A549 (cell line): Measurements from ENCODE around the gene APOD. TPM values are rescaled to one million over a fixed set of nuclear protein-coding genes. Genes with fewer than 3 reads are reported as not detected.
A peak's percentile ranks its signal among the peaks of the same experiment; 100 is the strongest.

ENCODE experiments used
- ATAC-seq, 2 experiments: fragments of 200-7000 bp in 1 of 2; fragments of >200 bp in 1 of 2; cut with Nextera tagmentation in 1 of 2; cut with Tn5 transposase in 1 of 2; 3 replicates each; pipeline versions ENCODE4 v1.8.0 to v1.9.1; 2018 to 2020; ENCODE audit warnings: mild to moderate bottlenecking in 1 of 2, moderate library complexity in 1 of 2
- CTCF ChIA-PET: fragments of 300-600 bp; sonication (Branson Sonifier 250); formaldehyde crosslinking; extraction: SDS; loops from one replicate; lab custom pipeline; 2021; ENCODE audit warnings: antibody characterized with exemption, inconsistent platforms; lab: Yijun Ruan, JAX
- POLR2A ChIA-PET: fragments of 350-600 bp; formaldehyde crosslinking; extraction: SDS; loops from one replicate; lab custom pipeline; 2021; ENCODE audit warnings: antibody characterized with exemption, inconsistent platforms; lab: Yijun Ruan, JAX
- DNase-seq, 2 experiments: peaks; one replicate each; pipeline versions ENCODE4 v3.0.0 to v3.0.0-alpha.2; 2011 to 2016; ENCODE audit warnings: low read depth in 1 of 2, low spot score in 1 of 2
- FAIRE-seq: peaks from 2 replicates; lab custom pipeline; 2011; peaks lifted over from hg19 to GRCh38; lab: Jason Lieb, UNC
- H3K27ac ChIP-seq, 2 experiments: fragments of >200 bp; sonication (Bioruptor Twin); formaldehyde crosslinking; 3 replicates each; pipeline ENCODE4 v1.5.1; 2016 to 2017
- H3K4me1 ChIP-seq: fragments of >200 bp; sonication (Bioruptor Twin); formaldehyde crosslinking; 3 replicates; pipeline ENCODE4 v1.6.1; 2016
- H3K4me2 ChIP-seq: fragments of >200 bp; sonication (Bioruptor Twin); formaldehyde crosslinking; 3 replicates; pipeline ENCODE4 v1.6.1; 2016
- H3K4me3 ChIP-seq: fragments of >200 bp; sonication (Bioruptor Twin); formaldehyde crosslinking; 3 replicates; pipeline ENCODE4 v1.5.1; 2016
- H3K9me3 ChIP-seq: fragments of >200 bp; sonication (Bioruptor Twin); formaldehyde crosslinking; 3 replicates; pipeline ENCODE4 v1.6.1; 2016
- ATOH8 ChIP-seq: fragments of 250-450 bp; sonication (Bioruptor Pico); IDR thresholded peaks from 2 replicates; pipeline ENCODE4 v1.5.0; 2020; ENCODE audit warnings: low read depth, mild to moderate bottlenecking, moderate library complexity
- CBX2 ChIP-seq: fragments of 200-600 bp; sonication (generic); IDR thresholded peaks from 2 replicates; pipeline ENCODE4 v1.6.1; 2016; ENCODE audit warnings: low read depth, mild to moderate bottlenecking, borderline replicate concordance
- CEBPB ChIP-seq, 2 experiments: fragments of >200 bp in 1 of 2; sonication (Bioruptor Twin) in 1 of 2; formaldehyde crosslinking in 1 of 2; IDR thresholded peaks; 2 replicates each; pipeline ENCODE4 v1.6.1; 2012 to 2016
- FOSB ChIP-seq: fragments of 250-450 bp; sonication (Bioruptor Pico); IDR thresholded peaks from 2 replicates; pipeline ENCODE4 v1.5.0; 2020; ENCODE audit warnings: mild to moderate bottlenecking, moderate library complexity
- HDAC2 ChIP-seq: fragments of 200-600 bp; sonication (generic); IDR thresholded peaks from 2 replicates; pipeline ENCODE4 v1.6.1; 2016
- JUNB ChIP-seq: fragments of >200 bp; sonication (Bioruptor Twin); formaldehyde crosslinking; IDR thresholded peaks from 2 replicates; pipeline ENCODE4 v1.6.1; 2016
- MAX ChIP-seq: IDR thresholded peaks from 2 replicates; pipeline ENCODE4 v1.6.1; 2012
- MYC ChIP-seq: IDR thresholded peaks from 2 replicates; pipeline ENCODE4 v1.6.1; 2012; ENCODE audit warnings: mild to moderate bottlenecking, inconsistent platforms, low read length, improper control_type of control experiment, borderline replicate concordance
- NFE2L2 ChIP-seq: fragments of 150-350 bp; conservative IDR thresholded peaks from 2 replicates; pipeline ENCODE4 v1.6.1; 2014; ENCODE audit warnings: low read length
- NR3C1 ChIP-seq: fragments of >200 bp; sonication (Bioruptor Twin); formaldehyde crosslinking; IDR thresholded peaks from 3 replicates; pipeline ENCODE4 v1.6.1; 2017
- PBX3 ChIP-seq: IDR thresholded peaks from 2 replicates; pipeline ENCODE4 v1.6.1; 2012
- POLR2AphosphoS2 ChIP-seq: conservative IDR thresholded peaks from 2 replicates; pipeline ENCODE4 v1.6.1; 2012; ENCODE audit warnings: low read length, improper control_type of control experiment, inconsistent platforms
- RAD21 ChIP-seq, 2 experiments: fragments of >200 bp in 1 of 2; sonication (Bioruptor Twin) in 1 of 2; formaldehyde crosslinking in 1 of 2; IDR thresholded peaks in 1 of 2; conservative IDR thresholded peaks in 1 of 2; 2 replicates in 1 of 2; 3 replicates in 1 of 2; pipeline ENCODE4 v1.6.1; 2012 to 2018; ENCODE audit warnings: inconsistent platforms in 1 of 2
- RCOR1 ChIP-seq: fragments of 150-350 bp; IDR thresholded peaks from 2 replicates; pipeline ENCODE4 v1.6.1; 2014; ENCODE audit warnings: antibody characterized with exemption, low read length, low read depth
- RNF2 ChIP-seq: fragments of 200-600 bp; sonication (generic); IDR thresholded peaks from 2 replicates; pipeline ENCODE4 v1.6.1; 2016; ENCODE audit warnings: low read depth, mild to moderate bottlenecking, antibody characterized with exemption, moderate library complexity, borderline replicate concordance
- SREBF2 ChIP-seq: fragments of 450-650 bp; IDR thresholded peaks from 2 replicates; pipeline ENCODE4 v1.6.1; 2014; ENCODE audit warnings: mild to moderate bottlenecking, moderate library complexity
- TP53 ChIP-seq: fragments of 250-450 bp; sonication (Bioruptor Pico); IDR thresholded peaks from 2 replicates; pipeline ENCODE4 v1.5.0; 2021; ENCODE audit warnings: mild to moderate bottlenecking, moderate library complexity
- USF2 ChIP-seq: fragments of 450-650 bp; IDR thresholded peaks from 2 replicates; pipeline ENCODE4 v1.6.1; 2014; ENCODE audit warnings: antibody characterized with exemption
- ZNF302 ChIP-seq: fragments of 250-450 bp; sonication (Bioruptor Pico); IDR thresholded peaks from 2 replicates; pipeline ENCODE4 v1.9.0; 2021; ENCODE audit warnings: inconsistent platforms, mild to moderate bottlenecking, moderate library complexity
- WGBS: methylation state at CpG from one replicate; pipeline ENCODE4 v1.1.6; 2017; ENCODE audit errors: missing lambda C conversion rate; 5-methylcytosine and 5-hydroxymethylcytosine counted together
- polyA plus RNA-seq, 4 experiments: library from polyadenylated mRNA; depleted of rRNA in 3 of 4; stranded (reverse); fragments of >200 nt; fragmentation: RNase III in 1 of 4; extraction: RNeasy Plus Mini Kit Qiagen cat#74134 plus additional on column Dnase treatment in 1 of 4; gene quantifications; 2 replicates in 3 of 4; 3 replicates in 1 of 4; pipeline ENCODE4 v1.2.3, GENCODE V29; 2011 to 2017

Gene APOD
- polyA plus RNA-seq, 2 of the 4 experiments (the other 2 are of a cell fraction) = 0.15 to 2.8 TPM

- FAIRE-seq = no peak
- Histone ChIP-seq H3K27ac (no peak overlapping the region), H3K4me1 (0 out of 3 replicates have a peak, but pooled peaks cover 3% of the 10 kb centered on the region), H3K4me2 (no peak overlapping the region), H3K9me3 (no peaks in the 10 kb centered on the region), H3K4me3 (no peak overlapping the region)
- ATAC-seq = peak in 1 of 2 experiments; percentile 55; a peak in 2 of 6 replicates
- WGBS = 52% methylated on average over 6 of the region's 6 CpGs
- ChIA-PET CTCF (interaction anchor here (1.2 kb wide), 1 partner anchor 17 kb away, joined by 3 read pairs; the partner anchor contains the start of gene APOD), POLR2A (no interaction called here)
- no peak for DNase-seq
- no peak for TF ChIP-seq TP53 (CRISPR knock-in tag)
These were observed 16.9 kb downstream of the APOD start for GRCh38 chr3:195566797-195567196.

- Histone ChIP-seq H3K4me3 (no peak overlapping the region), H3K4me1 (0 out of 3 replicates have a peak, but pooled peaks cover 3% of the 10 kb centered on the region), H3K9me3 (no peaks in the 10 kb centered on the region), H3K4me2 (no peak overlapping the region), H3K27ac (no peak overlapping the region)
- ChIA-PET CTCF (interaction anchor here (1.3 kb wide), 1 partner anchor 294 kb away, joined by 3 read pairs; the partner anchor contains the start of gene XXYLT1), POLR2A (no interaction called here)
- no peak for FAIRE-seq
- DNase-seq = no peak
- whole genome bisulfite sequencing = 80% methylated on average over 7 of the region's 7 CpGs
- no peak for ATAC-seq
- TF ChIP-seq FOSB (no peak), CBX2 (no peak), ZNF302 (CRISPR knock-in tag) (no peak), SREBF2 (no peak), RCOR1 (no peak), USF2 (no peak), POLR2AphosphoS2 (no peak), JUNB (no peak), ATOH8 (CRISPR knock-in tag) (no peak), MYC (no peak), RNF2 (no peak), NR3C1 (no peak), HDAC2 (no peak), RAD21 (conservative IDR thresholded peaks at IDR 0.05 in 1 of 2, IDR thresholded peaks at IDR 0.05 in 1 of 2) (no peak), CEBPB (IDR thresholded peaks at IDR 0.05) (no peak), PBX3 (no peak), NFE2L2 (no peak)
These were observed 18.0 kb downstream of the APOD start for GRCh38 chr3:195565716-195566115.

DNA sequence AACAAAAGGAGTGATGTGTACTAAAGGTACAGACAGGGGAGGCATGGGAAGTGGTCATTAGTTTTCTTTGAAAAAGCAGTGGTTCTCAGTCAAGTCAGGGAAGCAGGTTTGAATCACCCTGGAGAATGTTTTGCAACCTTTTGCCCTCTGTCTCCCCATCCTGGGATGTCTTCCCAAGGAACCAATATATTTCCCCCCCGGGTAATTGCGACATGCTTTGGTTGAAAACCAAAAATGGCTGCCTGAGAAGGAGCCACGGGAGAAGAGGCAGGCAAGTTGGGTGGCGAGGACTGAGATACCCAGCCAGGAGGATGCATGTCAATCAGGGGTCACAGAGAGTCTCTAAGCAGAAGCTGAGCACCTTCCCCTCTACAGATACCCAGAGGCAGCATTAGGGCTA lies 20.4 kb downstream of the APOD start:
- ChIA-PET CTCF (no interaction called here), POLR2A (no interaction called here)
- no peak for FAIRE-seq

More for the DNA sequence above, 20.4 kb downstream of the APOD start:
- Histone ChIP-seq H3K9me3 (no peaks in the 10 kb centered on the region), H3K4me2 (no peak overlapping the region), H3K4me3 (no peak overlapping the region), H3K27ac (no peak overlapping the region), H3K4me1 (0 out of 3 replicates have a peak, but pooled peaks cover 3% of the 10 kb centered on the region)
- WGBS = 51% methylated on average over 4 of the region's 4 CpGs
- no peak for TF ChIP-seq MAX
- no peak for ATAC-seq
- DNase-seq = no peak
